CD4-positive, alpha-beta memory T cell (primary cell): ENCODE data around the gene LTBP1. TPM values are rescaled to one million over a fixed set of nuclear protein-coding genes. Genes with fewer than 3 reads are reported as not detected.

ENCODE experiments used
- CTCF ChIA-PET: fragments of 350-600 bp; sonication (Branson Sonifier 250); formaldehyde crosslinking; loops from one replicate; lab custom pipeline; 2021; ENCODE audit warnings: inconsistent platforms; ENCODE audit not compliant: partially characterized antibody; lab: Charles Lee
- POLR2A ChIA-PET: fragments of 350-600 bp; sonication (Branson Sonifier 250); formaldehyde crosslinking; loops from one replicate; lab custom pipeline; 2021; ENCODE audit not compliant: partially characterized antibody; lab: Charles Lee
- DNase-seq, 5 donors: peaks; one replicate each; pipeline versions ENCODE4 v3.0.0 to v3.0.0-alpha.2; 2020 to 2022; ENCODE audit warnings: mixed read lengths in 1 of 5
- H3K27ac ChIP-seq: one replicate; pipeline ENCODE4 v1.7.0; 2013; ENCODE audit warnings: low read depth, low read length
- H3K27me3 ChIP-seq: 2 replicates; pipeline ENCODE4 v1.7.0; 2013; ENCODE audit warnings: mild to moderate bottlenecking, low read length, moderate library complexity; ENCODE audit not compliant: insufficient read depth
- H3K36me3 ChIP-seq: 2 replicates; pipeline ENCODE4 v1.7.0; 2013; ENCODE audit warnings: mild to moderate bottlenecking, low read length, moderate library complexity; ENCODE audit not compliant: insufficient read depth
- H3K4me1 ChIP-seq: 2 replicates; pipeline ENCODE4 v1.7.0; 2013; ENCODE audit warnings: mild to moderate bottlenecking, low read length, moderate library complexity; ENCODE audit not compliant: insufficient read depth
- H3K4me3 ChIP-seq, 2 donors: one replicate each; pipeline ENCODE4 v1.7.0; 2013; ENCODE audit warnings: low read length in 2 of 2, mild to moderate bottlenecking in 1 of 2
- H3K9me3 ChIP-seq, 2 donors: one replicate each; pipeline ENCODE4 v1.7.0; 2013; ENCODE audit warnings: low read length in 2 of 2, control low read depth in 1 of 2; ENCODE audit not compliant: control insufficient read depth in 1 of 2
- H3K27ac Mint-ChIP-seq, 7 donors: one replicate each; pipeline ENCODE4 v1.8.0; 2020 to 2021; ENCODE audit warnings: mixed read lengths in 7 of 7, mild to moderate bottlenecking in 6 of 7, inconsistent platforms in 3 of 7, moderate library complexity in 3 of 7
- H3K27me3 Mint-ChIP-seq, 2 donors: one replicate each; pipeline ENCODE4 v1.8.0; 2020 to 2021; ENCODE audit warnings: mixed read lengths in 2 of 2
- H3K36me3 Mint-ChIP-seq, 2 donors: one replicate each; pipeline ENCODE4 v1.8.0; 2020 to 2021; ENCODE audit warnings: mixed read lengths in 2 of 2, inconsistent platforms in 1 of 2, mild to moderate bottlenecking in 1 of 2
- H3K4me1 Mint-ChIP-seq, 4 donors: one replicate each; pipeline ENCODE4 v1.8.0; 2020 to 2021; ENCODE audit warnings: mixed read lengths in 4 of 4, mild to moderate bottlenecking in 1 of 4
- H3K4me3 Mint-ChIP-seq, 8 donors: one replicate each; pipeline ENCODE4 v1.8.0; 2020 to 2021; ENCODE audit warnings: mixed read lengths in 8 of 8, mild to moderate bottlenecking in 7 of 8, moderate library complexity in 6 of 8, inconsistent platforms in 3 of 8
- H3K9me3 Mint-ChIP-seq, 8 donors: one replicate each; pipeline ENCODE4 v1.8.0; 2020 to 2021; ENCODE audit warnings: mixed read lengths in 8 of 8, mild to moderate bottlenecking in 5 of 8, inconsistent platforms in 3 of 8, moderate library complexity in 1 of 8
- intact Hi-C: fragments of 100-400 bp; cut with micrococcal nuclease; formaldehyde crosslinking; loops from one replicate; pipeline ENCODE4 v1.15.1; 2023
- polyA plus RNA-seq, 2 donors: library from polyadenylated mRNA; unstranded; fragments of 300-500 nt; fragmentation: Illumina TruSeq; gene quantifications; one replicate each; pipeline ENCODE4 v1.2.3, GENCODE V29; 2021
- total RNA-seq, 2 experiments: library from RNA; stranded (reverse); gene quantifications; one replicate each; pipeline ENCODE4 v1.2.3, GENCODE V29; 2021

LTBP1 gene
- total and polyA plus RNA-seq, 4 experiments from 2014 or later: 0.44 TPM; not detected in 3

DNA sequence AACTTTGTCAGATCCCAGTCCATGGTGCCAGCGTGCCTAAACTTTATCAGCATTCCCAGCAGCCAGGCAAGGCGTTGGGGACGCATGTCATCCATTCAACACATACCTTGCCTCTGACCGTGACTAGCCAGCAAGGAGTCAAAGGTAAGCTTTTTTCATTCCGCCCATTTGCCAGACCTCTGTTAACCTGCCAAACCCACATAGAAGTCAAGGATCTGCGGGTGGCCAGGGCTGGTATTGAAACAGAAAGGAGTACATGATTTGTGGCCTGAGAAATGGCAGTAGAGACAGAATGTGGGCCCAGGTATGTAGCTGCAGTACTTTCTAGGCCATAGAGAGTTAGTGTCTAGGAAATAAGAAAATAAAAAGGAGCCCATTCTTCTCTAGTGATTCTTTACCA is 240.2 kb downstream of the LTBP1 start:
- no peak overlapping the region for H3K27ac Mint-ChIP-seq
- H3K9me3 Mint-ChIP-seq: no peaks in the 10 kb centered on the region
- ChIA-PET POLR2A (no interaction called here), CTCF (no interaction called here)
- Histone ChIP-seq H3K27me3 (no peaks in the 10 kb centered on the region), H3K4me3 (no peak overlapping the region), H3K27ac (no peak overlapping the region), H3K9me3 (no peaks in the 10 kb centered on the region), H3K4me1 (no peaks in the 10 kb centered on the region), H3K36me3 (no peaks in the 10 kb centered on the region)
- H3K27me3 Mint-ChIP-seq: peaks cover 0 to 1% of the 10 kb centered on the region in 2 donors
- H3K36me3 Mint-ChIP-seq: no peaks in the 10 kb centered on the region
- DNase-seq: no peak
- intact Hi-C loops: no loop called here
- H3K4me3 Mint-ChIP-seq: no peak overlapping the region
- H3K4me1 Mint-ChIP-seq: no peaks in the 10 kb centered on the region

DNA sequence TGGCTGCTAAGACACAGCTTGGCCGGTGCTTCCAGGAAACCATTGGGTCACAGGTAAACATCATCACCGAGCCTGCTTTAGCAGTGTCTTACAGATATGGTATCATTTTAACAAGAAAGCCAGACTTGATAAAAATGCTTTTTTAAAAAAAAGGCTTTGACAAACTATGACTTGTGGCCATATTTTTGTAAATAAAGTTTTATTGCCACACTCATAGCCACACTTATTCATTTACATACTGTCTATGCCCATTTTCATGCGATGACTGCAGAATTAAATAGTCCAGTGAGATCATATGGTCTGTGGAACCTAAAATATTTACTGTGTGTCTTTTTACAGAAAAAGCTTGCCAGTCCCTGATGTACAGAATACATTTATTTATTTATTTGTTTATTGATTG is 242.0 kb downstream of the LTBP1 start:
- Histone ChIP-seq H3K27me3 (no peaks in the 10 kb centered on the region), H3K4me3 (no peak overlapping the region), H3K27ac (no peak overlapping the region), H3K36me3 (no peaks in the 10 kb centered on the region), H3K9me3 (no peaks in the 10 kb centered on the region), H3K4me1 (no peaks in the 10 kb centered on the region)
- ChIA-PET CTCF (interaction anchor here (0.6 to 0.7 kb wide), 2 partner anchors 17 to 40 kb away, joined by 3 to 5 read pairs; no protein-coding TSS in a partner anchor), POLR2A (no interaction called here)
- Mint-ChIP-seq H3K4me1 (no peaks in the 10 kb centered on the region), H3K4me3 (no peak overlapping the region), H3K36me3 (no peaks in the 10 kb centered on the region), H3K27ac (no peak overlapping the region), H3K9me3 (peaks cover 0 to 3% (median 0%) of the 10 kb centered on the region in 8 donors), H3K27me3 (peaks cover 0 to 3% of the 10 kb centered on the region in 2 donors)
- intact Hi-C loops: no loop called here
- no peak for DNase-seq

DNA sequence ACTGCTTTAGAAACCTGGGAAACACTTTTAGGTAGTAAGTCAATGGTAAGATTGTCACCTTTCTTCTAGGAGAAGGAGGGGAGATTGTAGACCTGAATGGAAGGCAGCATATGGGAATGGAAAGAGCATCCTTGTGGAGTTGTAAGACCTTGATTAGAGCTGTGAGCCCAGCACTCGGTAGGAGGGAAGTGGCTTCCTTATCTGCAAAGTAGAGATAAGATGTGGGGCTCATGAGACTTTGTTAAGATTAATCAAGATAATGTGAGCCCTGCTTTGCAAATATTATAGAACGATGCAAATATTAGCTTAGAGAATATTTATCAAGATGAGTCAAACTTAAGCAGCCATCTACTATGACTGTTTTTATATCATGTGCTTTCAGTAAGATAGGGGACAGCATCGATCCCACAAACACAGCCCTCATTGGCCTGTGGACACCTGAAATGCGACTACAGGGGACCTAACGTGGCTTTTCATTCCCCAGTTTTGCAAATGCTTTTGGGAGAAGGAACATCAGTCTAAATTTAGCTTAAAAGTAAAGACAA is 243.7 kb downstream of the LTBP1 start:
- Mint-ChIP-seq H3K36me3 (no peaks in the 10 kb centered on the region), H3K4me1 (no peaks in the 10 kb centered on the region), H3K4me3 (no peak overlapping the region), H3K9me3 (peaks cover 0 to 3% (median 0%) of the 10 kb centered on the region in 8 donors), H3K27me3 (peaks cover 2 to 3% of the 10 kb centered on the region in 2 donors), H3K27ac (no peak overlapping the region)
- H3K36me3 ChIP-seq: no peaks in the 10 kb centered on the region
- no peak for DNase-seq
- no peaks in the 10 kb centered on the region for H3K27me3 ChIP-seq
- intact Hi-C loops: no loop called here
- POLR2A ChIA-PET: no interaction called here
- no peaks in the 10 kb centered on the region for H3K9me3 ChIP-seq
- no peaks in the 10 kb centered on the region for H3K4me1 ChIP-seq
- no peak overlapping the region for H3K4me3 ChIP-seq
- no peak overlapping the region for H3K27ac ChIP-seq
- CTCF ChIA-PET: no interaction called here

DNA sequence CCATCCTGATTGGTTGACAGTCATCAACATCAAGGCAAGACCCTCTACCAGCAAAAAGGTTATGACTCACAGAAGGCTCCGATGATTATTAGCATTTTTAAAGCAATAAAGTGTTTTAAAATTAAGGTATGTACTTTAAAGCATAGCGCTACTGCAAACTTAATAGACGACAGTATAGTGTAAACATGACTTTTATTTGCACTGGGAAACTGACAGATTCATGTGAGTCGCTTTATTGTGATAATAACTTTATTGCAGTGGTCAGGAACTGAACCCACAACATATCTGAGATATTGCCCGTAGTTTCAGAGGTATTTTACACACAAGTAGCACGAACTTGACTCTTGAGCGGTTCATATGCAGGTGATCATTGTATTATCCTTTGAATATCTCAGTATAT is 249.1 kb downstream of the LTBP1 start:
- H3K4me3 ChIP-seq: no peak overlapping the region
- H3K27me3 Mint-ChIP-seq: peaks cover 4 to 5% of the 10 kb centered on the region in 2 donors
- intact Hi-C loops: no loop called here
- ChIA-PET CTCF (no interaction called here), POLR2A (no interaction called here)
- peaks cover 0 to 3% (median 0%) of the 10 kb centered on the region in 8 donors for H3K9me3 Mint-ChIP-seq
- no peaks in the 10 kb centered on the region for H3K36me3 Mint-ChIP-seq
- no peaks in the 10 kb centered on the region for H3K36me3 ChIP-seq
- H3K27me3 ChIP-seq: no peaks in the 10 kb centered on the region
- H3K4me1 Mint-ChIP-seq: no peaks in the 10 kb centered on the region
- H3K27ac ChIP-seq: no peak overlapping the region
- no peak overlapping the region for H3K4me3 Mint-ChIP-seq
- H3K27ac Mint-ChIP-seq: no peak overlapping the region
- no peaks in the 10 kb centered on the region for H3K4me1 ChIP-seq
- no peaks in the 10 kb centered on the region for H3K9me3 ChIP-seq
- DNase-seq: no peak

DNA sequence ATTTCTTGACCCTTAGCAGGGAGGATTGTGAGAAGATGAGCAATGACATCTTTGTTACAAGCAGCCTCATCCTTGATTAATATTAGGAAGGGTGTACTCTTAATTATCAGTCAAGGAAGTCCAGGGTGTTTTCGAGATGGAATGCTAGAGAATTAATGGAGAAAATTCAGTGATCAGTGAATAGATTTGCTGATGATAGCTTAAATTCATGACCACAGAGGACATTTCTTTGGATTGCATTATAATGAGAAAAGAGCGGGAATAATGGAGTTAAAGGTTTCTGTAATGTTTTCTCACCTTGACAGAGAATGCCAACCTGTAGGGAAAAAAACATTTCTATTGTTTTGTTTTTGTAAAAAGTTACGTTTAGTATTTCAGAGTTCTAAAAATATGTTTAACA is 249.9 kb downstream of the LTBP1 start:
- Histone ChIP-seq H3K27me3 (no peaks in the 10 kb centered on the region), H3K9me3 (no peaks in the 10 kb centered on the region), H3K27ac (no peak overlapping the region), H3K36me3 (no peaks in the 10 kb centered on the region), H3K4me1 (no peaks in the 10 kb centered on the region), H3K4me3 (no peak overlapping the region)
- DNase-seq: no peak
- peaks cover 0 to 3% (median 0%) of the 10 kb centered on the region in 8 donors for H3K9me3 Mint-ChIP-seq
- ChIA-PET CTCF (no interaction called here), POLR2A (no interaction called here)
- no peak overlapping the region for H3K27ac Mint-ChIP-seq
- no peak overlapping the region for H3K4me3 Mint-ChIP-seq
- H3K4me1 Mint-ChIP-seq: no peaks in the 10 kb centered on the region
- intact Hi-C loops: no loop called here
- no peaks in the 10 kb centered on the region for H3K36me3 Mint-ChIP-seq
- peaks cover 4 to 5% of the 10 kb centered on the region in 2 donors for H3K27me3 Mint-ChIP-seq

DNA sequence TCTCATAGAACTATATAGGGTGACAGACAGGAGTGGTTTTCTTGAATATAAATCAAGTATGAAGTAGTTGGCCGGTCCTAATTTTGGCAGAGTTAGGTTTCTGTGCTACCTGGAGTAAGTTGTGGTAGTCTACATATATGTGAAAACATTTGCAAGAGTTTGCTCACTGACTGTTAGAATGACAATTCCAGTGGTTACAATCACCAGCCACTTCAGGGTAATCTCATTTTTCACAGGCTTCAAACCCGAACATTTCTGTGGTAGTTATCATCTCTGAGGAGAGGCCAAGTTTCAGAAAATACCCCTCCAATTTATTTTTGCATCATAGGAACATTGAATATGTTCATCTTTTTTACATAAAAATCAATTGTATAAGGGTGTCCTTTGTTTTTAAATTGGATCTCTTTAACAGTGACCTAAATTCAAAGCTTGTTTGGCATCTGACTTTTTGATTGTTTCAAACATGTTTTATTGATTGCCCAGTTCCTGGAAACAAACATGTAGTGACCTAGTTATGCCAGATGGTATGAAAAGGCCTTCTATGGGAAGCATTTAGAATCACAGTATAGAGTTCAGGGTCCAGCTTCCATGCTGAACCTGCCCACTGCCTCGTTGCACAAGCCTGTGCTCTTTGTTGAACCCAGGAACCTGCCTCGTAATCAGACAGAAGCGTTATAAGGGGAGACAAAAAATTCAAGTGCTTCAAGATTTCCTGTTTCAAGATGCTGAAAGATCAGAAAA is 250.6 kb downstream of the LTBP1 start:
- intact Hi-C loops: no loop called here
- no peaks in the 10 kb centered on the region for H3K4me1 ChIP-seq
- ChIA-PET POLR2A (no interaction called here), CTCF (no interaction called here)
- peaks cover 4 to 5% of the 10 kb centered on the region in 2 donors for H3K27me3 Mint-ChIP-seq
- no peak overlapping the region for H3K27ac ChIP-seq
- peaks cover 0 to 3% (median 0%) of the 10 kb centered on the region in 8 donors for H3K9me3 Mint-ChIP-seq
- DNase-seq: no peak
- H3K27ac Mint-ChIP-seq: no peak overlapping the region
- H3K9me3 ChIP-seq: no peaks in the 10 kb centered on the region
- H3K4me1 Mint-ChIP-seq: no peaks in the 10 kb centered on the region
- no peaks in the 10 kb centered on the region for H3K27me3 ChIP-seq
- H3K4me3 Mint-ChIP-seq: no peak overlapping the region
- no peaks in the 10 kb centered on the region for H3K36me3 ChIP-seq
- H3K4me3 ChIP-seq: no peak overlapping the region
- no peaks in the 10 kb centered on the region for H3K36me3 Mint-ChIP-seq

DNA sequence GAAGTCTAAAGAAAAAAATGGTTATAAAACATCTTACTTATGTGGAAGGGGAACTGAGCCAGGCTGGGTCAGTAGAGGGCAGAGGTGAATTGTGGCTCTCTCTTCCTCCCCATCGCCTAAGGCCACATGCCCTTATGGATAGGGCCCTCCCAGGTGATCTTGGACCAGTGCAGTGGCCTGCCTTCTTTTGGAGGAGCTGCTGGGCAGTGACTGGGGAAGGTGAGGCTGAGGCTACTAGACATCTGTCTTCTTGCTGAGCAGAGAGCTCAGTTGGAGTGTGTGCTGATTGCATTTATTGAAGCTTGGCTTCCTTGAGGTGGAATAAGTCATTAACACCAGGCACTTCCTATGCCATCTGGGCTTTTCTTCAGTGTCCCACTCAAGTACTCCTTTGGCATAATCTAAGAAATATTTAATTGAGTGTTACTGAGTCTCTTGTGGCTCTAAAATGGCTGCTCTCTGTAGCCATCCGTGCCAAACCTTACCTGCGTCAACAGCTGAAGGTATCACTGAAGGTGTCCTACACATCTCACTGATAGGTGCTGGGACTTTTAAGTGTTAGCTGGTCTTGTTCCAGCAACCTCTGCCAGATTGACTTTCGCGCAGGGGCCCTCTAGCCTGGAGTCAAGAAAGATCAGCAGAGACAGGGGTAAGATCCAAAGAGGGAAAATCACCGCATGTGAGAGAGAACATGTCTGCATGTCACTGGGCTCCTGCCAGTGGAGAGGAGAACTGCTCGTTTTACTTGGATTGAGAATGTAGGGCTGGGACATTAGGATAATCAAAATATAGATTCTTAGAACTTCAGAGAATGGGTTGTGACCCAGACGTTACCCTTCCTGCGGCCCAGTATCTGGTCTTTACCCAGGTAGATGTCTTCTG is 256.1 kb downstream of the LTBP1 start:
- Histone ChIP-seq H3K9me3 (no peaks in the 10 kb centered on the region), H3K4me3 (no peak overlapping the region), H3K4me1 (no peaks in the 10 kb centered on the region), H3K27me3 (no peaks in the 10 kb centered on the region), H3K36me3 (no peaks in the 10 kb centered on the region), H3K27ac (no peak overlapping the region)
- CTCF ChIA-PET: no interaction called here
- no peak overlapping the region for H3K27ac Mint-ChIP-seq
- no peak for DNase-seq
- intact Hi-C loops: no loop called here
- POLR2A ChIA-PET: no interaction called here
- H3K36me3 Mint-ChIP-seq: no peaks in the 10 kb centered on the region
- no peak overlapping the region for H3K4me3 Mint-ChIP-seq
- H3K4me1 Mint-ChIP-seq: no peaks in the 10 kb centered on the region
- H3K9me3 Mint-ChIP-seq: no peaks in the 10 kb centered on the region
- H3K27me3 Mint-ChIP-seq: no peaks in the 10 kb centered on the region
